Measurements from ENCODE around the gene ERBB2. TPM values are rescaled to one million over a fixed set of nuclear protein-coding genes. Genes with fewer than 3 reads are reported as not detected.

ERBB2 gene
- total RNA-seq, 1 experiment from 2014 or later, result 216 TPM

DNA sequence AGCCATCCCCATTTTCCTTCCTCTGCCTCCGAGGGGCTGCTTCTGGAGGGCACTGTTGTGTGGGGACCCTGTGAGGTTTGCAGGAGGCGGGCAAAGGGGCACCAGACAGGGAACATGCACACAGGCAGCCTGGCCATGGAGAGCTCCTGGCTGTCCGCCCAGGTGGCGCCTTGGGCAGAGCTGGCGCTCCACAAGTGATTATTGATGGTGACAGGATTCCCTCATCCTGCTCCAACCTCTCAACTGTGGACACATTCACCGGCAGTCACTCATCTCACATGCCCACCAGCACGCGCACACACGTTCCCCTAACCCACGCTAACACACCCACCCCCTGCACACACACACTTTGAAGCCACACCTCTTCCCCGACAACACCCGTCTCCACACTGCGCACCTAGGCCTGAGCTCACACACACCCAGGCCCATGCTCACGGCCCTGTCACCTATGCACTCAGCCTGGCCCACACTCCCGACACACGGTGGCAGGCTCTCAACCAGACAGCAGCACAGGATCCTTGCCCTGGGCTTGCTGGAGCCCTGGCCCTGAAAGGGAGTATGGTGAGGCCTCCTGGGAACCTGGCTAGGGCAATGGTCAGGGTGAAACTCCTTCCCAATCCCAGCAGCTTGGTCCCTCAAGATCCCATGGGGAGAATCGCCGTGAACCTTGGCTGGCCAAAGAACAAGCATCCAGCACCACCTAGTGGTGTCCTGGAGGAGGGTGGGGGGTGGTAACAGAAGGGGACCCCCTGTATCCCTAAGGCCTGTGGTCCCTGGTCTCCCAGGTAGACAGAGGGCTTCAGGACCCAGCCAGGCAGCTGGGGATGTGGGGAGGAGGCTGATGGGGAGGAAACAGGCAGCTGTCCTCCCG lies 28.0 kb upstream of the ERBB2 start:
- Histone ChIP-seq H2AK5ac (ENCODE audit: insufficient read length, low read length) (no peak overlapping the region), H3K27ac (ENCODE audit: insufficient read length, low read depth, low read length) (no peak overlapping the region), H3K18ac (ENCODE audit: insufficient read length, low read depth, low read length) (no peak overlapping the region), H3T11ph (ENCODE audit: low read length) (no peak overlapping the region), H3K4me1 (ENCODE audit: insufficient read depth, low read length) (peaks cover under 1% of the 10 kb centered on the region; the same call in 1 of the 2 replicates), H3K14ac (ENCODE audit: insufficient read depth, low read length) (no peak overlapping the region), H3K79me2 (ENCODE audit: insufficient read depth, low read length) (no peaks in the 10 kb centered on the region), H3K27me3 (ENCODE audit: insufficient read depth, low read length) (no peaks in the 10 kb centered on the region; the same call in 1 of the 2 replicates), H4K91ac (ENCODE audit: insufficient read length, low read depth, low read length) (no peak overlapping the region), H2BK5ac (ENCODE audit: insufficient read length, low read length) (no peak overlapping the region), H2BK120ac (ENCODE audit: low read depth, low read length, poor library complexity, severe bottlenecking) (no peak overlapping the region), H4K20me1 (ENCODE audit: control insufficient read depth, insufficient read depth, insufficient read length) (no peaks in the 10 kb centered on the region), H3K9ac (ENCODE audit: extremely low read depth, insufficient read length, low read length) (no peak overlapping the region), H3K23me2 (ENCODE audit: insufficient read length, low read depth, low read length, poor library complexity, severe bottlenecking) (peaks cover 6% of the 10 kb centered on the region), H2BK12ac (ENCODE audit: insufficient read length, low read depth, low read length) (no peak overlapping the region), H4K8ac (replicated peaks; ENCODE audit: insufficient read length, low read depth, low read length) (no peak overlapping the region), H3K4me2 (ENCODE audit: insufficient read depth, insufficient read length, low read length) (no peak overlapping the region), H3K9me3 (ENCODE audit: control insufficient read depth, low read depth, low read length) (no peaks in the 10 kb centered on the region), H2BK20ac (ENCODE audit: low read depth, low read length, poor library complexity, severe bottlenecking) (no peak overlapping the region), H3K23ac (ENCODE audit: insufficient read length, low read depth, low read length) (no peak overlapping the region), H3K4ac (ENCODE audit: low read depth, low read length) (no peak overlapping the region), H3K79me1 (ENCODE audit: insufficient read depth, low read depth, low read length, poor library complexity, severe bottlenecking) (no peaks in the 10 kb centered on the region), H3K56ac (ENCODE audit: insufficient read length, low read depth, low read length) (no peak overlapping the region), H4K5ac (ENCODE audit: insufficient read length, low read depth, low read length) (no peak overlapping the region), H2BK15ac (ENCODE audit: low read depth, low read length) (no peak overlapping the region), H2AFZ (ENCODE audit: low read length) (no peak overlapping the region)
- WGBS (ENCODE audit: extremely low coverage, insufficient read length, low lambda C conversion rate), result 100% methylated on average over 2 of the region's 19 CpGs
- Mint-ChIP-seq H3K4me3 (no peak overlapping the region; a peak in 1 of 5 replicates), H3K36me3 (ENCODE audit: insufficient read depth in 1 of 3, low read depth in 3 of 3) (peaks cover 0 to 3% (median 0%) of the 10 kb centered on the region in 3 experiments; a peak in 1 of 7 replicates), H3K4me1 (peaks cover 22 to 24% of the 10 kb centered on the region in 2 experiments), H3K9me3 (no peaks in the 10 kb centered on the region; a peak in 1 of 5 replicates), H3K27ac (peak overlapping the region in 1 of 3 experiments; percentile 25; a peak in 1 of 7 replicates), H3K27me3 (ENCODE audit: low read depth) (peaks cover 45% of the 10 kb centered on the region)
- TF ChIP-seq, protein P1, sequence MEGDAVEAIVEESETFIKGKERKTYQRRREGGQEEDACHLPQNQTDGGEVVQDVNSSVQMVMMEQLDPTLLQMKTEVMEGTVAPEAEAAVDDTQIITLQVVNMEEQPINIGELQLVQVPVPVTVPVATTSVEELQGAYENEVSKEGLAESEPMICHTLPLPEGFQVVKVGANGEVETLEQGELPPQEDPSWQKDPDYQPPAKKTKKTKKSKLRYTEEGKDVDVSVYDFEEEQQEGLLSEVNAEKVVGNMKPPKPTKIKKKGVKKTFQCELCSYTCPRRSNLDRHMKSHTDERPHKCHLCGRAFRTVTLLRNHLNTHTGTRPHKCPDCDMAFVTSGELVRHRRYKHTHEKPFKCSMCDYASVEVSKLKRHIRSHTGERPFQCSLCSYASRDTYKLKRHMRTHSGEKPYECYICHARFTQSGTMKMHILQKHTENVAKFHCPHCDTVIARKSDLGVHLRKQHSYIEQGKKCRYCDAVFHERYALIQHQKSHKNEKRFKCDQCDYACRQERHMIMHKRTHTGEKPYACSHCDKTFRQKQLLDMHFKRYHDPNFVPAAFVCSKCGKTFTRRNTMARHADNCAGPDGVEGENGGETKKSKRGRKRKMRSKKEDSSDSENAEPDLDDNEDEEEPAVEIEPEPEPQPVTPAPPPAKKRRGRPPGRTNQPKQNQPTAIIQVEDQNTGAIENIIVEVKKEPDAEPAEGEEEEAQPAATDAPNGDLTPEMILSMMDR (conservative IDR thresholded peaks at IDR 0.05), result peak; percentile 84
- DNase-seq, result peak; percentile 86
